Left lung (tissue), 10 donors: ENCODE data around the gene PTPA. TPM values are rescaled to one million over a fixed set of nuclear protein-coding genes. Genes with fewer than 3 reads are reported as not detected.

Source experiments
- ATAC-seq: fragments of 200-7000 bp; cut with Tn5 transposase; one replicate; pipeline ENCODE4 v1.9.1; 2020; ENCODE audit warnings: moderate library complexity
- DNase-seq, 4 donors: peaks; one replicate each; pipeline ENCODE4 v3.0.0-alpha.2; 2013 to 2020
- H3K27ac ChIP-seq, 2 donors: fragments of 200-600 bp; sonication (generic) in 1 of 2; one replicate each; pipeline versions ENCODE4 v1.5.0 to v1.8.0; 2020 to 2021
- H3K27me3 ChIP-seq, 2 donors: fragments of 200-600 bp; sonication (generic) in 1 of 2; one replicate each; pipeline versions ENCODE4 v1.5.0 to v1.8.0; 2020 to 2021
- H3K36me3 ChIP-seq, 2 donors: fragments of 200-600 bp; sonication (generic) in 1 of 2; one replicate each; pipeline versions ENCODE4 v1.5.0 to v1.8.0; 2020 to 2021
- H3K4me1 ChIP-seq, 2 donors: fragments of 200-600 bp; one replicate each; pipeline ENCODE4 v1.8.0; 2021
- H3K4me3 ChIP-seq, 2 donors: fragments of 200-600 bp; sonication (generic) in 1 of 2; one replicate each; pipeline versions ENCODE4 v1.5.0 to v1.8.0; 2020 to 2021; ENCODE audit warnings: mild to moderate bottlenecking in 1 of 2
- H3K9me3 ChIP-seq, 2 donors: fragments of 200-600 bp; sonication (generic) in 1 of 2; one replicate each; pipeline versions ENCODE4 v1.5.0 to v1.8.0; 2020 to 2021
- CTCF ChIP-seq, 2 donors: fragments of 200-600 bp; sonication (generic) in 1 of 2; IDR thresholded peaks; one replicate each; pipeline versions ENCODE4 v1.5.0 to v1.8.0; 2021; ENCODE audit warnings: antibody characterized with exemption in 2 of 2
- intact Hi-C, 2 donors: fragments of 100-400 bp; cut with DNase I; formaldehyde crosslinking; loops; one replicate each; pipeline versions ENCODE4 v1.11.2 to v1.14.2; 2022
- polyA plus RNA-seq, 6 donors: library from polyadenylated mRNA; unstranded; fragments of 120-200 nt; gene quantifications; one replicate each; pipeline ENCODE4 v1.2.1, GENCODE V29; 2013; ENCODE audit not compliant: insufficient read length in 6 of 6
- total RNA-seq, 2 donors: library from RNA; stranded (reverse); fragmentation: NEBNext Ultra II Directional; extraction: Animal tissue kit (Norgen Biotek cat#: 25700); gene quantifications; one replicate each; pipeline ENCODE4 v1.2.1, GENCODE V29; 2021
- donor health status: DM: no; HTN: yes; CAD: no.
- donor health status: DM: no; HTN: no; CAD: no.

The PTPA gene
- total and polyA plus RNA-seq, 8 donors, result 120 to 148 (median 140) TPM

GRCh38 chr9:129104051-129104450 lies 7.2 kb upstream of the PTPA start:
- peaks cover 0 to 13% of the 10 kb centered on the region in 2 donors for H3K36me3 ChIP-seq
- no peak for TF ChIP-seq CTCF (IDR thresholded peaks at IDR 0.05)
- no peak overlapping the region for H3K4me3 ChIP-seq
- peaks cover 0 to 2% of the 10 kb centered on the region in 2 donors for H3K4me1 ChIP-seq
- no peak overlapping the region for H3K27ac ChIP-seq
- no peaks in the 10 kb centered on the region for H3K9me3 ChIP-seq
- DNase-seq, result no peak
- intact Hi-C loops, result no loop called here
- H3K27me3 ChIP-seq, result no peaks in the 10 kb centered on the region
- ATAC-seq, result no peak

- intact Hi-C loops, result no loop called here
- DNase-seq, result no peak
- Histone ChIP-seq H3K4me3 (no peak overlapping the region), H3K36me3 (peaks cover 0 to 13% of the 10 kb centered on the region in 2 donors), H3K4me1 (peaks cover 5 to 16% of the 10 kb centered on the region in 2 donors), H3K27ac (no peak overlapping the region), H3K9me3 (no peaks in the 10 kb centered on the region), H3K27me3 (no peaks in the 10 kb centered on the region)
- ATAC-seq, result no peak
- no peak for TF ChIP-seq CTCF (IDR thresholded peaks at IDR 0.05)
Observed at GRCh38 chr9:129105857-129106694, 5.1 kb upstream of the PTPA start.

- Histone ChIP-seq H3K4me1 (peaks cover 10 to 26% of the 10 kb centered on the region in 2 donors), H3K9me3 (no peaks in the 10 kb centered on the region), H3K27ac (no peak overlapping the region), H3K4me3 (no peak overlapping the region), H3K36me3 (peaks cover 0 to 13% of the 10 kb centered on the region in 2 donors), H3K27me3 (no peaks in the 10 kb centered on the region)
- no peak for ATAC-seq
- DNase-seq, result no peak
- intact Hi-C loops, result no loop called here
- TF ChIP-seq CTCF (IDR thresholded peaks at IDR 0.05), result no peak
Observed at GRCh38 chr9:129107651-129108050, 3.6 kb upstream of the PTPA start.

GRCh38 chr9:129108083-129108804 lies 3.0 kb upstream of the PTPA start:
- H3K4me3 ChIP-seq, result no peak overlapping the region
- intact Hi-C loops, result no loop called here
- peaks cover 15 to 32% of the 10 kb centered on the region in 2 donors for H3K4me1 ChIP-seq
- no peaks in the 10 kb centered on the region for H3K9me3 ChIP-seq
- no peak for TF ChIP-seq CTCF (IDR thresholded peaks at IDR 0.05)
- DNase-seq (no peak), ATAC-seq (no peak)
- peaks cover 0 to 13% of the 10 kb centered on the region in 2 donors for H3K36me3 ChIP-seq
- no peak overlapping the region for H3K27ac ChIP-seq
- H3K27me3 ChIP-seq, result no peaks in the 10 kb centered on the region
